Activated CD4-positive, alpha-beta T cell treated with anti-CD3 and anti-CD28 coated beads, Interleukin-2, amount 50 U/mL, for 1 hour (primary cell): ENCODE results near the gene E4F1.
"Not testable (repeated sequence)": the region's sequence is repeated elsewhere in the genome, so short reads cannot be mapped to it uniquely, and the experiment has no call there.

Experiments
- DNase-seq: peaks from one replicate; pipeline ENCODE4 v3.0.0-alpha.2; 2020

Gene E4F1

DNA sequence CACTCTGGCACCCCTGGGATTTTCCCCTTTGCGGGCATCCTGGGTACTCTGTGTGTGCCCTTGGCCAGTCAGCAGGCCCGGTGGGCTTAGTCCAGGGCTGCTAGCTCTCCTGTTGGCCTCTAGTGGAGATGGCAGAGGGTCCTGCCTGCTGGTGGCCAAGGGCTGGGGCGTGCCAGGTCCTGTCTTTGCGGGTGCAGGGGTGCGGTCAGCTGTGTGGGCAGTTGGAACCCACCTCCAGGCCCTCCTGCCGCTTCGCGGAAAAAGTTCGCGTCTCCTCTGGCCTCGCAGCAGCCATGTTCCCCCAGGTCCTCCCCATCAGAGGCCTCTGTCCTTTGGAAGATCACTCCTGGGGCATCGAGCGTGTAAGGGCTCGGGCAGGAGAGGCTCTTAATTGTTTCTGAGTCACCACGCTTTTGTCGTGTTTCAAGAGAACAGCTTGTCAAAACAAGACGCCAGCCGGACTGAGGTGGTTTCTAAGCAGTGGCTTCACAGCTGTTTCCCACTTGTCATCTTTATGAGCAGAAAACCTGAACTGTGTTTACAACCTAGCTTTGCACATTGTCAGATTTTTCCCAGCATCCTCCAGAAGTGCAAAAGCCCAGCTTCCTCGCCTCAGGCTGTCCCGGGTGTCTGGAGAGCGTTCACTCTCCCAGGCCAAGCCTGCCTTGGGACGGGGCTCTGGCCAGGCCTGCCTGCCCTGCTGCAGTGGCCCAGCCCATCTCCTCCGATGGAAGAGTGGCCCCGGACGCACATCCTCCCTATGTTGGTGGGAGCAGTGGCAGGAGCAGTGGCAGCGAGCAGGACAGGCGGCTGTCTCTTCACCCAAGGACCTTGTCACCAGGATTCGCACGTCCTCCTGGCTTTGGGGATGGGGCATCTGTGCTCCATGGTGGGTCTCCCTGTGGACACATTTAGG is 7.9 kb downstream of the E4F1 start:
- no peak for DNase-seq

GRCh38 chr16:2232094-2232990 is 9.0 kb downstream of the E4F1 start:
- no peak for DNase-seq

DNA sequence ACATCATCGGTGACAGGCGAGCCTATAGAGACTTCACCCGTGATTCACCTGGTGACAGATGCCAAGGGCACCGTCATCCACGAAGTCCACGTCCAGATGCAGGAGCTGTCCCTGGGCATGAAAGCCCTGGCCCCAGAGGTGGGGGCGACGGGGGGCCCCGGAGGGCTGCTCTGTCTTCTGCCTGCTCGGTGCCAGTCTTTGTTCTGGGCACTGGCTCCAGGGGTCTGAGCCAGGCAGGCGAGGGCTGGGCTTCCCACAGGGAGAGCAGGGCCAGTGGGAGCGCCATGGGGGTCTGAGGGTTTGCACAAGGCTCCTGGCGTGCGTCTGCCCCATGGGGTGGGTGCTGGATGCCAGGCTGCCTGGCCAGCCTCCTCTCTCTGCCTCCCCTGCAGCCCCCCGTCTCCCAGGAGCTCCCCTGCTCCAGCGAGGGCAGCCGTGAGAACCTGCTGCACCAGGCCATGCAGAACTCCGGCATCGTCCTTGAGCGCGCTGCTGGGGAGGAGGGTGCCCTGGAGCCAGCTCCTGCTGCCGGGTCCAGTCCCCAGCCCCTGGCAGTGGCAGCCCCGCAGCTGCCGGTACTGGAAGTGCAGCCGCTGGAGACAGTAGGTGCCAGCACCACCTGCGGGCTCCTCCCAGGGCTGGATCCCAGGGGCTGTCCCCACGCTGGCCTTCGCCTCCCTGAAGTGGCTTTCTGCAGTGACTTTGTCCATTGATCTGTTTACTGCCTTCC is 9.8 kb downstream of the E4F1 start:
- no peak for DNase-seq

DNA sequence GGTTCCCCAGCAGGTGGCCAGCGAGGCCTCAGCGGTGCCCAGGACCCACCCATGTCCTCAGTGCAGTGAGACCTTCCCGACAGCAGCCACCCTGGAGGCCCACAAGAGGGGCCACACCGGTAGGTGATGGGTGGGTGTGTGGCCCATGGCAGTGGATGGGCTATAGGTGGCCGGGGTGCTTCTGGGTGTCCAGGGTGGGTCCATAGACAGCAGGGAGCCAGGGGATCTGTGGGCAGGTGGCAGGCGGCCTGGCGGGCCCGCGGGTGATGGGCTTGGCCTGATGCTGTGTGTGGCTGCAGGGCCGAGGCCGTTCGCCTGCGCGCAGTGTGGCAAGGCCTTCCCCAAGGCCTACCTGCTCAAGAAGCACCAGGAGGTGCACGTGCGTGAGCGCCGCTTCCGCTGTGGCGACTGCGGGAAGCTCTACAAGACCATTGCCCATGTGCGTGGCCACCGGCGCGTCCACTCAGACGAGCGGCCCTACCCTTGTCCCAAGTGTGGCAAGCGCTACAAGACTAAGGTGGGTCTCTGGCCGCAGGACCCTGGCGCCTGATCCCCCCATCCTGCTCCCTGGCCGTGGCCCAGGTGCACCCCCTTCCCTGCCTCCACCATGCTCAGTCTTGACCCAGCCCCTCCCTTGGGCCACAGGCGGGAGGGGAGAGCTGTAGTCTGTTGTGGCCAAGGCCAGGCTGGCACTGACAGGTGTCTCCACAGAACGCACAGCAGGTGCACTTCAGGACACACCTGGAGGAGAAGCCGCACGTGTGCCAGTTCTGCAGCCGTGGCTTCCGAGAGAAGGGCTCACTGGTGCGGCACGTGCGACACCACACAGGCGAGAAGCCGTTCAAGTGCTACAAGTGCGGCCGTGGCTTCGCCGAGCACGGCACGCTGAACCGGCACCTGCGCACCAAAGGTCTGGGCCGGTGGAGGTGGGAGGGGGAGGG is 10.8 kb downstream of the E4F1 start:
- DNase-seq = no peak

GRCh38 chr16:2234813-2235170 is 11.4 kb downstream of the E4F1 start:
- DNase-seq = no peak

DNA sequence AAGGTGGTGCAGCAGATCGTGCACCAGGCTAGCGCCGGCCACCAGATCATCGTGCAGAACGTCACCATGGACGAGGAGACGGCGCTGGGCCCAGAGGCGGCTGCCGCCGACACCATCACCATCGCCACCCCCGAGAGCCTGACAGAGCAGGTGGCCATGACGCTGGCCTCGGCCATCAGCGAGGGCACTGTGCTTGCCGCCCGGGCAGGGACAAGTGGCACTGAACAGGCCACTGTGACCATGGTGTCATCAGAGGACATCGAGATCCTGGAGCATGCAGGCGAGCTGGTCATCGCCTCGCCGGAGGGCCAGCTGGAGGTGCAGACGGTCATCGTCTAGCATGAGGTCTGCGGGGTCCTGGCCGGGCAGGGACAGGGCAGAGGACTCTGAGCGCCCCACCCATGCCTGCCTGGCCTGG is 11.9 kb downstream of the E4F1 start:
- no peak for DNase-seq

DNA sequence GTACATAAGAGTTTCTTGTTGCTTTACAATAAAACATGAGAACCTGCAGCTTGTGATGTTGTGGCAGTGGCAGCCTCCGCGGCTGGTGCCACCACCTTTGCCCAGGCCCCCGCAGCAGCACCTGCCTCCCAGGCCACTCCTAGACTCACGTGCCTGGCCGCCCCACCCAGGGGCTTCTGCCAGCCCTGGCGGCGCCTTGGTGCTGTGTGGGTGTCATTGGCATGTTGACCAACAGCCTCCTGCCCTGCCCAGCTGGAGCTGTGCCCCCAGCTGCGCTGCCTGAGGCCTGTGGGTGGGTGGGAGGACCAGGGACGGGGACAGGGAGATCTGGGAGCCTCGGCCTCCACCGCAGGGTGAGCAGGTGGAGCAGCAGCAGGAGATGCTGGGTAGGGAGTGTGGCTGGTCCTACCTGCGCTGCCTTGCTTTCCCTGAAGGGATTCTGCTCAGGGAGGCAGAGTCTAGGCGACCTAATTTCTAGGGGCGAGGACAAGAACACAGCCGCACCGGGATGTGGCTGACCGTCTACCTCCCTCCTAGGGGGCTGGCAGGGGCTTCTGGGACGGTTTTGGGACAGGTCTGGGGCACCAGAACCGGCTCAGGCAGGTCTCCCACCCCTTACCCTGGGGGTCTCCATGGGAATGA is 12.4 kb downstream of the E4F1 start:
- DNase-seq = no peak

DNA sequence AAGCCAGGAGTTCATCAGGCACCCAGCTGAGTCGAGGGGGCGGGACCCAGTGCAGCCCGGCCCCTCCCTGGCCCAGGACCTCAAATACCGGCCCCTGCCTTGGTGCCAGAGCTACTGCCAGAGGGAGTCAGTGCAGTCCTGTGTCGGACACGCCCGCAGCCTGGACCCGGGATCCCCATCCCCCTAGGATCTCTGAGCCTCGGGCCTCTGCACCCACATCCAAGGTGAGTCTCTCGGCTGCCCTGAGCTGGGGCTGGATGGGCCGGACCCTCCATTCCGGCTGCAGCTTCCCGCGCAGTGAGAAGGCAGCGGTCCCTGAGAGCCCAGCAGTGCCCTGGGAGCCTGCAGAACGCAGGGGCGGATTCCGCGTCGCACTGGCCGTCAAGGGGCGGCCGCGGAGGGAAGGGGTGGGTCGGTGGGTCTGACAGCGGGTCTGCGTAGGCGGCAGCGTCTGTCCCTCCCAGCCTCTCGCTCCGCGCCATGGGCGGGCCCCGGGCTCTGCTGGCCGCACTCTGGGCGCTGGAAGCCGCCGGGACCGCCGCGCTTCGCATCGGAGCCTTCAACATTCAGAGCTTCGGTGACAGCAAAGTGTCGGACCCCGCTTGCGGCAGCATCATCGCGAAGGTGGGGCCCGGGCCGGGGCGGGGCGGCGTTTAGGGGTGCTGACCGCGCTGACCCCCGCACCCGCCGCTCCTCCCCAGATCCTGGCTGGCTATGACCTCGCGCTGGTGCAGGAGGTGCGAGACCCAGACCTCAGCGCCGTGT is 13.1 kb downstream of the E4F1 start, which contains the start of gene DNASE1L2:
Gene DNASE1L2, plus strand, starts transcription at position 108 of the 765 bp plus-strand sequence. Its CDS starts 373 bp downstream, at position 481.
- no peak for DNase-seq

GRCh38 chr16:2237102-2237482 is 13.7 kb downstream of the E4F1 start:
- DNase-seq = no peak

DNA sequence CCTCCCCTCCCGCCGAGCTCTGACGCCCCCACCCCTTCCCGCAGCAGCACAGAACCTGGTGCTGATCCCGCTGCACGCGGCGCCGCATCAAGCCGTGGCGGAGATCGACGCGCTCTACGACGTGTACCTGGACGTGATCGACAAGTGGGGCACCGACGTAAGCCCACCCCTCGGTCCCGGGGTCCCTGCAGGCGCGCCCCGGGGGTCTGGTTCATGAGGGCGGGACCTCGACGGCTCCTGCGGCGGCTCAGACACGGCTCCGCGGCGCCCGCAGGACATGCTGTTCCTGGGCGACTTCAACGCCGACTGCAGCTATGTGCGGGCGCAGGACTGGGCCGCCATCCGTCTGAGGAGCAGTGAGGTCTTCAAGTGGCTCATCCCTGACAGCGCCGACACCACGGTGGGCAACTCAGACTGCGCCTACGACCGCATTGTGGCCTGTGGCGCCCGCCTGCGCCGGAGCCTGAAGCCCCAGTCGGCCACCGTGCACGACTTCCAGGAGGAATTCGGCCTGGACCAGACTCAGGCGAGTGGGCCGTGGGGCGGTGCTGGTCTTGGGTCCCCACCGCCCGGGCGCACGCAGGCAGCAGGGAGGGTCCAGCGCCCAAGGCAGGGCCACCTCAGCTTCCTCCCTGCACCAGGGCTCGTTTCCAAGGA is 14.2 kb downstream of the E4F1 start:
- DNase-seq = no peak

GRCh38 chr16:2238150-2238837 is 14.9 kb downstream of the E4F1 start:
- DNase-seq = no peak

DNA sequence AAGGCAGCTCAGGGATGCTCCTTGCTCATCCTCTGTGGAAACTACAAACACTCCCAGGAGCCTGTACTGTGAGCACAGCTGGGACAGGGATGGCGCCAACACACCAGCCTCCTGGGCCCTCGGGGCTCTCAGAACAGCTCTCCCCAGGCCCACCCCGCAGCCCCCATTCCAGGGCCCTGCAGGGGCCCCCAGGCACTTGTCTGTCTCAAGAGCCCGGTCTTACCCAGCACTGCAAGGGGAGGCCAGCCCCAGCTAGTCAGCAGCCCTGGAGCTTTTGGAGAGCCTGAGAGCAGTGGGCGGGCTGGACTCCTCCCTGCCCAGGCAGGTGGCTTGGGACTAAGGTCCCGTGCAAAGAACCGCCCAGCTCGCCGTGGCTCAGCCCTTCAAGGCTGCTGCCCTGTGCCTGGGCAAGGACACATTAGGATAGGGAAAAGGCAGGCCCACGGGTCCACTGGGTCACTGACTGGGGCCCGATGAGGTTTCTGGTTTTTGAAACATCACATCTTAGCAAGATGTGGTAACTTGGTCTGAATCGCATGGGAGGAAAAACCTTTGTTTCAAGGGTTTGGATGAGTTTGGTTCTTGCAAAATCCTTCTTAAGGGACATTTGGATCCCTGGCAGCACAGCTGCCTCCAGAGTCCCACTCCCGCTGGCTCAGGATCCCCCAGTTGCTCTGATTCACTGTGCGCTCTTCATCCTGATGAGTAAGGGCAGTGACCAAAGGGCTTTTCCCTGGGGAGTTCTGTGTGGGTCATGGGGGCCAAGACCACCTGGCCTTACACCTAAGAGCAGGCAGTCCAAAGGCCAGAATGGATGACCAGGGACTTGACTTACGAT is 15.7 kb downstream of the E4F1 start:
- no peak for DNase-seq

DNA sequence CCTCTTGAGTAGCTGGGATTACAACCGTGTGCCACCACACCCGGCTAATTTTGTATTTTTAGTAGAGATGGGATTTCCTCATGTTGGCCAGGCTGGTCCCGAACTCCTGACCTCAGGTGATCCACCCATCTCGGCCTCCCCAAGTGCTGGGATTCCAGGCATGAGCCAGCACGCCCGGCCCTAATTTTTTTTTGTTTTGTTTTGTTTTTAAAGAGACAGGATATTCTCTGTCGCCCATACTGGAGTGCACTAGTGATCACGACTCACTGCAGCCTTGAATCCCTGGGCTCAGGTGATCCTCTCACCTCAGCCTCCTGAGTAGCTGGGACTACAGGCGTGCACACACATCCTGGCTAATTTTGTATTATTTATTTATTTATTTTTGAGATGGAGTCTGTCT is 16.9 kb downstream of the E4F1 start:
- DNase-seq = not testable (repeated sequence)

- no peak for DNase-seq
These were observed 19.2 kb downstream of the E4F1 start for GRCh38 chr16:2242598-2242997.

DNA sequence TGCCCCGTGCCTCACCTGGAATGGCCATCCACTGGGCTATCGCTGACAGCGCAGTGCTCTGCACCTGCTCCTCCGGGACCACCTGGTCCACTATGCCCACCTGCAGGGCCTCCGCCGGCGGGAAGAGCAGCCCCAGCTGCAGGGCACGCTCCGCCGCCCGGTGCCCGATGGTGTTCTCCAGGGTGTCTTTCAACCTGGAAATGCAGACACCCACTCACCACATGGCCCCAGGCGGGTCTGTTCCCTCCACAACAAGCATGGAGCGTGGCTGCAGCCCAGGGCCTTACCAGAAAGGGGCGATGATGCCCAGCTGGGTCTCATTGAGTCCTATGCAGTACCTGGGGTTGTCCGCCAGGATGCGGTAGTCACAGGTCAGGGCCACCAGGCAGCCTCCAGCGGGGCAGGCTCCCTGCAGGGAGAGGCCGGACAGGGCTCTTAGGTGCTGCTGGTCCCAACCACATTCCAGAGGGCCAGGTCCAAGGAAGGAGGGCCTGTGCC is 19.7 kb downstream of the E4F1 start:
- no peak for DNase-seq

GRCh38 chr16:2243781-2244180 is 20.4 kb downstream of the E4F1 start:
- DNase-seq = no peak

DNA sequence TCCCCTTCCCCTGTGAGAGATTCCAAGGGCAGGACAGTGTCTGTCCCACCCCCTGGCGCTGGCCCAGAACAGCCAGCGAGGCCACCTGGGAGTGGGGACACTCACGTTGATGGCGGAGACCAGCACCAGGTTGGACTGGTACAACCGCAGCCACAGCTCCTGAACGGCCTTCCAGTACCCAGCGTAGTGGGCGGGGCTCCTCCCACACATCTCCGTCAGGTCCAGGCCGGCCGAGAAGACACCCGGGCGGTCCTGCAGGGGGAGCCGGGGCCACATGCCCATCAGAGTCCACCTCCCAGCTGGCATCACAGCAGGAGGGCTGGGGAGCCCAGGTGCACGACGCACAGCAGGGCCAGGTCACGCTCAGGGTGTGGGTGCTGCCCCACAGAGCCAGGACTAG is 20.9 kb downstream of the E4F1 start:
- DNase-seq = no peak
